GM18526 (cell line): Measurements from ENCODE around the gene AAR2.

Source experiments
- POLR2A ChIP-seq: IDR thresholded peaks from 3 replicates; pipeline ENCODE4 v1.6.1; 2011; ENCODE audit not compliant: insufficient read length; ENCODE audit errors: extremely low read depth

Gene AAR2

GRCh38 chr20:36238760-36239159, 2.5 kb downstream of the AAR2 start:
- TF ChIP-seq POLR2A = no peak

- TF ChIP-seq POLR2A = no peak
Measured at GRCh38 chr20:36240076-36240475, 3.8 kb downstream of the AAR2 start.

GRCh38 chr20:36241678-36242077, 5.4 kb downstream of the AAR2 start:
- TF ChIP-seq POLR2A = no peak

DNA sequence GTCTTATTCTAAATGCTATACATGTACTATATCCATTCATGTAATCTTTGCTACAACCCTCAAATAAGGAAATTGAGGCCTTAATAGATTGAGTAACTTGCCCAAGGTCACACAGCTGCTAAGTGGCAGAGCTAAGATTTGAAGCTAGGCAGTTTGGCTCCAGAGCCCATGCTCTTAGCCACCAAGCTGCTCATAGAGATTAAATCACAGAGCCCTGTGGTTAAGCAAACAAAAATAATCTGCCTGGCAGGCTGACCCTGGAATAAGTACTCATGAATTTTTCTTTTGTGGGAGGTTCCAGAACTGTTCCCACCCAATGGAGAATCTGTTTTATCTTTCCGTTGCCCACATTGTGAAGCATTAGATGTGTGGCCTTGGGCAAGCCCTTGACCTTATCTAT, 7.4 kb downstream of the AAR2 start:
- TF ChIP-seq POLR2A = no peak

DNA sequence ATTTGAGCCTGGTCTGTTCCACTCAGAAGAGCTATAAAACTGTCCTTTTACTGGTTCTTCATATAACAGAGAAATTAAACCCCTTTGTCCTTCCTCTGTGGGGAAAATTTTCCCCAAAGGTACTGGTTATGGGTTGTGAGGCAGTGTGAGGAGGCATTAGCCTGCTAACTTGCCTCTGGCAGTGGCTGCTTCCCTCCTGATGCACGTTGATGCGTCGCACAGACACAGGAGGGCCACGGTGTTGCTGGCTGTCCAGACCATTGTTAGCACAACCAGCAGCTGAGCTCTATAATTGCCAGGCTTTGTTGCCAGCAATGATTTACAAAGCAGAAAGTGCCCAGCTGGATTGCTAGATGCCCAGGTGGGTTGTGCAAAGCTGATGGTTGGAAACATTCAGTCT, 10.1 kb downstream of the AAR2 start:
- TF ChIP-seq POLR2A = no peak

GRCh38 chr20:36248836-36249235, 12.6 kb downstream of the AAR2 start:
- TF ChIP-seq POLR2A = no peak

DNA sequence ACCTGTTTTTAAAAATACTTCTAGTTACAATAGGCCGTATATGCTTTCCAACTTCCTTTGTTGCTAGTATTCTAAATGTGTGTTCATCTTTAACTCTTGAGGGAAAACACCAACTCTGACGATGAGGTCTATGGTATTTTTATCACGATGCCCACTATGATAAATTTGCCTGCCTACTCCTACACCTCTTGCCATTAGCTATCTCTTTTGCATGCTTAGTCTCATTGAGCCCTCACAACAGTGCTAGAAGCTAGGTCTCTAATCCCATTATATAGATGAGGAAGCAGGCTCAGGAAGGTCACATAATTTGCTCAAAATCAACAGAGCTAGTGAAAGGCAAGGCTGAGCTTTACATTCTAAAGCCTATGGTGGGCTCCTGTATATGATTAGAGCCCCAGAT, 13.2 kb downstream of the AAR2 start:
- TF ChIP-seq POLR2A = no peak

DNA sequence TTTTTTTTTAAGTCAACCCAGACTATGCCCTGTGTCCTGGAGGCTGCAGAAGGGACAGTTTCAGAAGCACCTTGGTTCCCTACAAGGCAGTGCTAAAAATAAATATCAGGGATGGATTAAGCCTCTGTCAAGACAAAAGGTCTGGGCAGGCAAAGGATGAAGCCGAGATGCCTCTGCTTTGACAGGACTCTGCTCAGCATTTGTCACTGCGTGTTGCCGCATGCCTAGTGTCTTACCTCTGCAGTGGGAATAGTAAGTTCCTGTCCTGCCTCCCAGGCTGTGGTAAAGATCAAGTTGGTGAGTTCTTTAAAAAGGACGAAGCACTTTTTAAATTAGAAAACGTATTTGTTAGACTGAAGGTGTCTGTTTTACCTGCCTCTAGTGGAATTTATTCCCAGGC, 15.1 kb downstream of the AAR2 start:
- no peak for TF ChIP-seq POLR2A

DNA sequence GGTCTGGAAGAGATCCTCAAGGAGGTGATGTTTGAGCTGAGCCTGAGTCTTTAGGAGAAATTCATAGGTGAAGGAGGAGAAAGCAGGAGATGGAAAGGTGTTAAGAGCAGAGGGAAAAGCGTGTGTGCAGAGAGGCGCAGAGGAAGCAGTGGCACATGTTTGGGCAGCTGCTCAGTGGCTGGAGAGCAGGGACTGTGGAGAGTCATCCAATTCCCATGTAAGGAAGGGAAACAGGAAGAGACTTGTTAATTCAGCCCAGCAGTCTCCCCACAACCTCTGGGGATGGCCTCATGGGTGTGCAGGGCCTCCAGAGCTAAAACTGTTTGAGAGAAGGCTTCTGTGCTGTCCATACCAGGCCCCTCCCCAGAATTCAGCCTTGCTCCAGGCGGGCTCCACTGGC, 16.2 kb downstream of the AAR2 start:
- TF ChIP-seq POLR2A = no peak

- no peak for TF ChIP-seq POLR2A
Measured at GRCh38 chr20:36253036-36253435, 16.8 kb downstream of the AAR2 start.

- no peak for TF ChIP-seq POLR2A
Measured at GRCh38 chr20:36254076-36254475, 17.8 kb downstream of the AAR2 start.

DNA sequence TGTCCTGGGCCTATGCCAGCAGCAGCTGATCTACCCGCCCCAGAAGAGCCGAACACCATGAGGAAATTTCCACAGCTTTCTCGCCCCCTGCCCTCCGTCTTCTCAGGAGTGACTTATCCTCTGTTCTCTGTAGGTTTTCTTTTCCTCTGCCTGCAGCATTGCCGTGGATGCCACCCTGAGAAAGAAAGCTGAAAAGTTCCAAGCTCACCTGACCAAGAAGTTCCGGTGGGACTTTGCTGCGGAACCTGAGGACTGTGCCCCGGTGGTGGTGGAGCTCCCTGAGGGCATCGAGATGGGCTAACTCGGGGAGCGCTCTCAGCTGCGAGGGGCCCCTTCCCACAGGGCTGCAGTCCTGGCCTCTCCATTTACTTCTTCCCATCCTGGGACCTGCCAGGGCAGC, 19.2 kb downstream of the AAR2 start:
- no peak for TF ChIP-seq POLR2A

GRCh38 chr20:36259177-36260061, 23.1 kb downstream of the AAR2 start:
- TF ChIP-seq POLR2A = no peak

GRCh38 chr20:36260316-36260715, 24.0 kb downstream of the AAR2 start:
- no peak for TF ChIP-seq POLR2A

DNA sequence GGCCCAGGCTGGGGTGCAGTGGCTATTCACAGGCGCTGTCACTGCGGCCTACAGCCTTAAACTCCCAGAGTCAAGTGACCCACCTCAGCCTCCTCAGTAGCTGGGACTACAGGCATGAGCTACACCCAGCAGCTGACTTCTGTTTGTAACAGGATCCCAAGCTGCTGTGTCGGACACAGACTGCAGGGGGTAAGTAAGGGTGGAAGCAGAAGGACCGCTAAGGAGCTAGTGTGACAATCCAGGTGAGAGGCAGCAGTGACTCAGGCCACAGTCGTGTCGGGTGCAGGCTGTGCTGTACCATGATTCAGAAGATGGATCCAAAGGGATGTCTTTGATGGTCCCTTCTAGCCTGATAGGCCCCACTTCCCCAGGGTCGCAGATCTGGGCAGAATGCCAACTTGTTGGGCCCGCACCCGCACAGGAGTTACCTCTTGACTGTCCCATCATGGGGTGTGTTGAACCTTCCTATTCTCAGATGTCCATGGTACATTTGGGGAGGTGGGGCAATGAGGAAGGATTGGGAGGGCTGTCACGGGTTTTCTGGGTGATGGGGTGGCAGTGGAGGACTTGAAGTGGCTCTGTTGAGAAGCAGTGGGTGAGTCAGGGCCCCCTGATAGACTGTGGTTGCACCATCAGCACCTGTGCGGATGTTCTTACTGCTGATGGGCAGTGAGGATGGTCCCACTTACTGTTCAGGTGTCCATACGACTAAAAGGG, 25.3 kb downstream of the AAR2 start:
- TF ChIP-seq POLR2A = no peak

DNA sequence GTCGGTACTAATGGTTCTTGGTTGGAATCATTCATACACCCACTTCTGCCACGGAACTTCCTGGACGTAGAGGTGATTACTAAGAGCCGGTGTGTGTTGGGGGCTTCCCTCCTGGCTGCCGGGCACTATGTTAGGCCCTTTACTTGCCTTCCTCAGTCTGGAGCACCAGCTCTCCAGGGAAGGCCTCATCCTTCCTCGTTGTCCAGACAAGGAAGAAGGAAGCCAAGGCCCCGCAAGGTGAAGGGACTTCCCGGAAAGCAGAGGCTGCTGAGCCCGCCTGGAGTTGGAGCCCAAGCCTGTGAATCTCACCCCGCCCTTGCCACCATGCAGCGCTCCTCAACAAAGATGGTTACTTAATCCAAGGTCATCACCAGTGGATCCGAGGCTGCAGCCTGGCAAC, 26.2 kb downstream of the AAR2 start:
- no peak for TF ChIP-seq POLR2A
